HG02642 (cell line): ENCODE data around the gene ZDHHC6.
"Not testable (repeated sequence)": the region's sequence is repeated elsewhere in the genome, so short reads cannot be mapped to it uniquely, and the experiment has no call there.

Experiments
- ATAC-seq: cut with Tn5 transposase; IDR thresholded peaks from one replicate; pipeline ENCODE4 v1.9.1; 2021; ENCODE audit warnings: mild to moderate bottlenecking; ENCODE audit not compliant: unreplicated experiment, poor library complexity

Gene ZDHHC6

GRCh38 chr10:112447620-112447928 is 860 bp upstream of the ZDHHC6 start:
- no peak for ATAC-seq

DNA sequence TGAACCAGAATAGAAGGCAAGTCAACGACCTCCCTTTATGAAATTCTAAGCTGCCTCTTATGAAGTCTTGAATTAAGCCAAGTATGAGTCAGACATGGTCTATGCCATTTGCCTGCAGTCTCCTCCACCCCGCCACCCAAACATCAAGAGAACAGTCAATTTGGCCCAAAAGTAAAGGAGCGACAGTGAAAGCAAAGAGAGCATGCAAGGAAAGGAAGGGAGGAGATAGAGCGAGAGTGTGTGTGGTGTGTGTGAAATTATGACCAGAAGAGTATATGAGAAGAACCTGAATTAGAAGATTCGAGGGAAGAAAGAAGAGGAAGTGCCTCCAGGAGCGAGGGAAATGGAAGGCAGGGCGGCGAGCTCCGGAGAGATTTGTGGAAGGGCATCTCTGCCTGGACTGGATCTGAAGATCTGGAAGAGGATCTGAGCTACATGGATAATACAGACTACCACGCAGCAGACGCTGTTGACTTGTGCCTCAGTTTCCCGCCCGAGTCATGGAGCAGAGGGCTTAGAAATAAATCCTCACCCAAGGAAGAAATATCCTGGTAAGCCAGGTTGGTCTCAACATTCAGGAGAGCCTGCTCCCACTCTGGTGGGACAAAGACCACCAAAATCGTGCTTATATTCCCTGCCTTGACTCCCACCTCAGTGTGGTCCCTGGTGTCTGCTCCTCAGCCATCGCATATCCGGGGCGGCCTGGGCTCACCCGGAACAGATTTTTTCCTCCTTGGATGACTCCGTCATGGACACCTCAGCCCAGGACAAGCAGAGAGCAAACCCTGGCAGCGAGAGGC is 459 bp downstream of the ZDHHC6 start:
- ATAC-seq = no peak

- ATAC-seq = no peak
Observed at GRCh38 chr10:112442063-112442462, 4.7 kb downstream of the ZDHHC6 start.

- ATAC-seq = no peak
Observed at GRCh38 chr10:112441520-112441919, 5.2 kb downstream of the ZDHHC6 start.

DNA sequence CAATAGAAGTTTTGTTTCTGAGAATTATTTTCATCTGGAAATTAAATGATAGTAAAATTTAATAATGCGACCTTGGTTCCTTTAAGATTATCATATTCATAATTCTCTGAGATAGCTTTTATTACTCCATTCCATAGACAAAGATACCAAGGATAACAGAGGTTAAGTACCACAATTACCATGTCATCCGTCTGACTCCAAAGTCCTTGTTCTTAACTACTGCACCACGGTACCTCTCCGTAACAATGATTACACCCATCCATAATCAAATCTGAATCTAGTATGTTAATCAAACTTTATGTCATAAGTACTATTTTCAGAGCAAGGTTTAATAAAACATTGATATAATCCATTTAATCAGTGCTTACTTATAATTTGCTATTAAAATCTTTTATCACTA is 8.4 kb downstream of the ZDHHC6 start:
- ATAC-seq = no peak

GRCh38 chr10:112434988-112435619 is 11.6 kb downstream of the ZDHHC6 start:
- no peak for ATAC-seq

DNA sequence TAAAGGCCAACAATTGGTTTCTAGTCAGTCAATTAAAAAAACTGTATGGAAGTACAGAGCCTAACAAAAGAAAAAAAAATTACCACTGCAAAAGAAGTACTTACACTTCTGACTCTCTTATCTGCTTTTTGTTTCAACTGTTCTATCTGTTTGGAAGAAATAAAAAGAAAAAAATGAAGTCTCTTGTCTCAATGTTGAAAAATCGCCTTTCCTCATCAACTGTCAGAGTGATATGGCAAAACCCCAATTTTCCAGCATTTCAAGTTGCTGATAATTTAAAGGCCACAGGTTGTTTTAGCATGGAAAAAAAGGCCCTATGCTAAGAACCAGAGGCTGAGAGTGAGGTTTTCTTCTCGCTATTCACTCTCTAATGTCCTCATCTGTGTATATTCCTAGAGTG is 13.6 kb downstream of the ZDHHC6 start:
- no peak for ATAC-seq

DNA sequence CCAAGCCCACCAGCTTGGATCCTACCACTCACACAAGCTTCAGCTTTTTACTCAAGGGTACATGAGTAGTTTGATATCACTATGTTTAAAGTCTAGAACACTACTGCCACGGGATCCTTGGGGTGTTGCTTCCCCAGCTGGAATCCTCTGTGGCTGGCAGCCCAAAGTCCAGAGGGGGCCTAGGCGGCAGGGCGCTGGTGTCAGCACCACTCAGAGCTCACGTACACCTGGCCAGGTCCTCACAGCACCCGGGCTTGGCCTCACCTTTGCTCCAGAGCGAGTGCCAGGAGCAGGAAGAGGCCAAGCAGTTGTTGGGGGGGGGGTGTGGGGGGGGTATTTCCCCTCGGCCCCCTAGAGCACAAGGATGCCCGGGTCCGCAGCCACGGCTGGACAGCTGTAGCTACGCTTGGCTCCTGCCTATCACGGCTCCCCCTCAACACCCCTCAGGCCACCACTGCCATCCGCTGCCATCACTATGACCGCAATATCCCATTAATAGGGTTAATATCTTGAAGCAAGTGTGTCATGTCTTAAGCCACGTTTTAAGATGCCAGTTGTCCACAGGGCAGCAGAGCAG is 17.0 kb downstream of the ZDHHC6 start:
- no peak for ATAC-seq

DNA sequence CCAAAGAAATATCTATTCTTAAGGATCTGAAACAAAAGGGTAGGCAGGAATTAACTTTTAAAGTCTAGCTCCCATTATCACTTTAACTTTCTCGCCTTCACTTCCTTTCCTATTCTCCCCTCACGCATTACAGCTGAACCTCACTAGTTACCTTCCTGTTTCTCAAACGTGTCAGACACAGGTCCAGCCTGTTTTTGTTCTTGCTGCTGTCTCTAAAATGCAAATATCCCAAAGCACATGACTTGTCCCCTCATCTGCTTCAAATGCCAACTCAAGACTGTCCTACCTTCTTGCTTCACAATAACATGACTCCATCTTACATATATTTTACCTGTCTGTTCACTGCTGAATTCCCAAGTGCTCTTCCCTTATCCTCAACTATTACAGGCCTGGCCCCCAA is 17.6 kb downstream of the ZDHHC6 start:
- ATAC-seq = no peak

DNA sequence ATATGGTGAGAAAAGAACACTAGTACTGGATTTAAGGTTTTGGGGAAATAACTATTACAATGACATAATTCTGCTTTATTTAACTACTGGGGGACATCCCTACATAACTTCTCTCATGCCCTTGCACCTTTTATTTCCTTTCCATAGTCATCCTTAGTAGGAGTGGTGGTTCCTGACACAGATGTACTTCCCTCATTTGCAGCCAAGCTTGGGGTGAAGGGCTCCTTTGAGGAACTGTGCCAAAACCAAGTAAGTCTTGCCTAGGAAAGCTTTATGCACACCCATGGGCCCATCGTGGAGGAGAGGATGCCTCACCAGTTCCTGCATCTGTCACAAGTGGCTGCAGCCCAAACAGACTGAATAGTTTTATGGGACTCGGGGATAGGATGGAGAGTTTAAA is 20.6 kb downstream of the ZDHHC6 start:
- ATAC-seq = no peak

GRCh38 chr10:112424651-112425050 is 22.1 kb downstream of the ZDHHC6 start:
- ATAC-seq = no peak

GRCh38 chr10:112421731-112422130 is 25.0 kb downstream of the ZDHHC6 start:
- ATAC-seq = no peak

- no peak for ATAC-seq
Observed at GRCh38 chr10:112412696-112413095, 34.0 kb downstream of the ZDHHC6 start.

DNA sequence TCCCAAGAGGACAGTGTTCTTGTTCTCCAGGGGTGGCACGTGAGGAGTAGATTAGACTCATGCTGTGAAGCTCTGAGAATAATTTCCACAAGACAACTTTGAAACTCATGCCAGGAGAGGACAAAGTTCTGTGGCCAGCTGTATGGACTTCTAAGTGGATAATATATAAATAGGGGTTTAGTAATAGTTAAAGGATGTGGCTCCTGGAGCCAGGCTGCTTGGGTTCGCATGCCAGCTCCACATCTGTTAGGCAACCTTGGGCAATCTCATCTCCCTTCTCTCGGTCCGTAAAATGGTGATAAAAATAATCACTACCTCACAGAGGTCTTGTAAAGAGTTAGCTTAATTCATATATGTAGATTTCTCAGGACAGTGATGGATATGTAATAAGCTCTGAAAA is 37.0 kb downstream of the ZDHHC6 start:
- no peak for ATAC-seq

- no peak for ATAC-seq
Observed at GRCh38 chr10:112409299-112409698, 37.4 kb downstream of the ZDHHC6 start.

GRCh38 chr10:112407696-112408095 is 39.0 kb downstream of the ZDHHC6 start:
- ATAC-seq = no peak

- not testable (repeated sequence) for ATAC-seq
Observed at GRCh38 chr10:112406806-112407205, 39.9 kb downstream of the ZDHHC6 start.

DNA sequence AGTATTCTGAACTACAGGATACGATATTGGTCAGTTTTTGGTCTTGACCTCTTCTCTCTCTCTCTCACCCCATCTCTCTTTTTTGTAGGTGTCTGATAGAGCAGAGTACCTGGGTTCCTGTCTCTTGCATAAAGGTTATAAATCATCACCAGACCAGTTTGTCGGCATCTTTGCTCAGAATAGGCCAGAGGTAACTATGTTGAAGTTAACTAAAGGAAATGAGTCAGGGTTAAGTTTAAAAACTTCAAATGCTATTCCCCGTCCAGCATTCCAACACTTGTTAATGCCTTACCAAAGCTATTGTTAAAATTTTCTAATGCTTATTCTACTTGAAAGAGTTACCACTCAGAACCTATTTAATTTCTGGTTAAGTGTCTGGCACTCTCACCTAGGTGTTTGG is 42.1 kb downstream of the ZDHHC6 start:
- no peak for ATAC-seq

- no peak for ATAC-seq
Observed at GRCh38 chr10:112402917-112403316, 43.8 kb downstream of the ZDHHC6 start.

DNA sequence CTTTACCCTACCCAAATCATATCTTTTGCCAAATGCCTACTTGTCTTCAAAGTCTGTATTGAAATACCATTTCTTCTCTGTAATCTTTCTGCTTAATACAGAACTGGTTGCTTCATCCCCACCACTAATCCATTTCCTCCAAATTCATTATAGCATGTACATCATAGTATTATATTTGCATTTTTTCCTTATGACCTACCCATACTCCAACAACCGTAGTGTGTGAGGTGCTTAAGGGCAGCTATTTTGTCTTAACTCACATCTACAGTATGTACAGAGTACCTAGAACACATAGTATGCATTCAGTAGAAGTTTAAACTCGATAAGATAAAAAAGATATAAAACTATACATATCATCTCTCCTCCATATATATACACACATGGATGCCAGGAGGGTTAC is 49.1 kb downstream of the ZDHHC6 start:
- ATAC-seq = no peak

DNA sequence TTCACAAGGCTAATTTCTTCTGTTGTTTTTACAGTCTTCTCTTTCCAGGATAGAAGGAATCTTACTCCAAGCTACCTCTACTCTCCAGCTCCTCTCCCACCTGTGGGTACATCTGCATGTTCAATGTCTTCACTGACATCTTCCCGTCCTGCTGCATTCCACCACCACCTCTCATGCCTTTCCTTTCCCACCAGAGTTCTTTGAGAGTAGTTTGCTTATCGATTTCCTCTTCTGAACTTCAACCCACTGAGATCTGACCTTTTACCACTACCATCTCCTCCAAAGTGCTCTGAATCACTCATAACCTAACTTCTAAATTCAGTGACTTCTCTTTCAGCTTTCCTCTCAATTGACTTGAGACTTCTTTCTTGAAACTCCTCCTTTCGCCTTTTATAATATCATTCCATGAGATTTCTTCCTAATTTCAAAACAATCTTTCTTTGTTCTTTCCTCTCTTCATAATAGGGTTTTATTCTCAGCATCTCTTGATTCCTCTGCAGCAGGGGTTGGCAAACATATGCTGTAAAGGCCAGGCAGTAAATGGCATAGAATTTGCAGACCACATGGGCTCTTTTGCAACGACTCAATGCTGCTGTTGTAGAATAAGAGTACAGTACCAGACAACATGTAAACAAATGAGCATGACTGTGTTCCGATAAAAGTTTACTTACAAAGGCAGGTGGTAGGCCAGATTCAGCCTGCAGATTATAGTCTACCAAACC is 50.7 kb downstream of the ZDHHC6 start:
- ATAC-seq = no peak
